C4-2B (cell line): ENCODE measurements around the gene HSPA9.

Experiments used
- H3K27ac ChIP-seq: fragments of 450-650 bp; 2 replicates; pipeline ENCODE4 v1.5.1; 2017
- ZFX ChIP-seq: fragments of 450-650 bp; IDR thresholded peaks from 2 replicates; pipeline ENCODE4 v1.6.1; 2017
- TF ChIP-seq, protein P1 (sequence below): fragments of 450-650 bp; conservative IDR thresholded peaks from 2 replicates; pipeline ENCODE4 v1.5.1; 2017; ENCODE audit warnings: mild to moderate bottlenecking

Gene HSPA9

GRCh38 chr5:138544181-138545134, 30.7 kb downstream of the HSPA9 start:
- H3K27ac ChIP-seq, result peak overlapping the region; percentile 96
- TF ChIP-seq, protein P1, sequence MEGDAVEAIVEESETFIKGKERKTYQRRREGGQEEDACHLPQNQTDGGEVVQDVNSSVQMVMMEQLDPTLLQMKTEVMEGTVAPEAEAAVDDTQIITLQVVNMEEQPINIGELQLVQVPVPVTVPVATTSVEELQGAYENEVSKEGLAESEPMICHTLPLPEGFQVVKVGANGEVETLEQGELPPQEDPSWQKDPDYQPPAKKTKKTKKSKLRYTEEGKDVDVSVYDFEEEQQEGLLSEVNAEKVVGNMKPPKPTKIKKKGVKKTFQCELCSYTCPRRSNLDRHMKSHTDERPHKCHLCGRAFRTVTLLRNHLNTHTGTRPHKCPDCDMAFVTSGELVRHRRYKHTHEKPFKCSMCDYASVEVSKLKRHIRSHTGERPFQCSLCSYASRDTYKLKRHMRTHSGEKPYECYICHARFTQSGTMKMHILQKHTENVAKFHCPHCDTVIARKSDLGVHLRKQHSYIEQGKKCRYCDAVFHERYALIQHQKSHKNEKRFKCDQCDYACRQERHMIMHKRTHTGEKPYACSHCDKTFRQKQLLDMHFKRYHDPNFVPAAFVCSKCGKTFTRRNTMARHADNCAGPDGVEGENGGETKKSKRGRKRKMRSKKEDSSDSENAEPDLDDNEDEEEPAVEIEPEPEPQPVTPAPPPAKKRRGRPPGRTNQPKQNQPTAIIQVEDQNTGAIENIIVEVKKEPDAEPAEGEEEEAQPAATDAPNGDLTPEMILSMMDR, result no peak
- TF ChIP-seq ZFX, result no peak

- peak overlapping the region; percentile 96 for H3K27ac ChIP-seq
- TF ChIP-seq, protein P1, result no peak
- no peak for TF ChIP-seq ZFX
Measured at GRCh38 chr5:138543730-138544104, 31.5 kb downstream of the HSPA9 start.

DNA sequence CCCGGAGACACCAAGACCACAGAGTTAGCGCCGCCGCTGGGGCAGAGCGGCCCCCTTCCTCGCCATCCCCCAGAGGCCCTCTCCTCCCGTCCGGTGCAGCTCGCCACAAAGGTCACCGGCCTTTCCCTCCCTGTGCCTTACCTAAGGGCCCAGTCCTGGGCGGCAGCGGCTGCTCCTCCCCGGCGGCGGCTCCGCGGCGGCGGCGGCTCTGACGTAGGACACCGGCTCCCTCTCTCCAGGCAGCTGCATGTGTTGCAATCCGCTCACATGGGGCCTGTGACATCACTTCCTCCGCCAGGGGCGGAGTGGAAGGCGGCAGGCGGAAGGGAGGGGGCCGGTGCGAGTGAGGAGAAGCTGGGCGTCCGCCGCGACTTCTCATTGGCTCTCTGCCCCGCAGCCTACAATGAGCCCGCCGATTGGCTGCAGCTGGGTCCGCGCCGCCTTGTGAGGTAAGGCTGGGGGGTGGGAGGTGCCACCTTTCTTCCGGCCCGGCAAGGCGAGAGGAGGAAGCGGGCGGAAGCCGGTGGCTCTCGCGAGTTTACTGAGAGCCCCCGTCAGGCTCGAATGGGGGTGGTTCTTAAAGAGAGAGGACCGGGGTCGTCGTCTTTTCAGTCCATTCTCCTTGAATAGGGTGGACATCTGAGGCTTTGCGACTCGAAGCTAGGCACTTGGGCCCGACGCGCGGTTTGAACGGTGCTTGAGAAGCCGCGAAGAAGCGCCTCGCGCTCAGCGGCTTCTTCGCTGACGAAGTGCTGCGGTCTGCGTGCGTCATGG, 32.1 kb downstream of the HSPA9 start, which contains the start of gene ETF1:
Gene ETF1 (minus strand): TSS at position 281 of the 774 bp plus-strand sequence. CDS start 318 bp downstream, outside the sequence.
- peak within 1 kb of the TSS; percentile 96 for H3K27ac ChIP-seq
- TF ChIP-seq, protein P1, result no peak
- TF ChIP-seq ZFX, result peak; percentile 64

DNA sequence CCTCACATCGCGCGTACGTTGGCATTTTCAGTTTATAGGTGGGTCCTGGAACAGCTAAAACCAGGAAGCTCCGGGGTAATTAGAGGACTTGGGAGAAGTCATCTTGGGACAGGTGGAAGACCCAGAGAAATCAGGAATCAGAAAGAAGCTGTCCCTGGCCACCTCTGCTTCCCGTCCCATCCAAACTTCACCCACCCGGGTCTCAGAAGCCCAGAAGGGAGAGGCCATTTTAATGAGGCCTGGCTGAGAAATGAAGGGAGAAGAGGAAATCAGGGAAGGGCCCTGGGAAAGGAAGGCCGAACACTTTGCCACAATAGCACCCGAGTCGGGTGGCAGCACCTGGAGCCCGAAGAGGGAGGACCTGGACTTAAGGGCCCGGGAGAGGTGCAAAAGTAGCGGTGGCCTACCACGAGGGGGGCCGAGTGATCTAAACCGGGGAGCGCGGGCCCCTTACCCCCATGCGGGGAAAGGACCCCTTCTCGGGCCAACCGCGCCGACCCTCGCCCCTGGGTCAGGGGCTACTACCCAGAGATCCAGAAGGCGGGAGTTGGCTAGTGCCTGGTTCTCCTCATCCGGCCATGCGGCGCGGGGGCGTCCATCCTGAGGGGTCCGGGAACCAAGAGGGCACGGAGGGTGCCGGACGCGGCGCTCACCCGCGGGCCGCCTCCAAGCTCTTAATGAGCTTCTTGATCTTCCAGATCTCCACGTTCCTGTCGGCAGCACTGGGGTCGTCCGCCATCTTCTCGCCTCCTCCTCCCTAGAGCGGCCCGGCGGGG, 32.8 kb downstream of the HSPA9 start:
- peak overlapping the region; percentile 96 for H3K27ac ChIP-seq
- peak; percentile 76 for TF ChIP-seq ZFX
- TF ChIP-seq, protein P1, result no peak

- no peak for TF ChIP-seq ZFX
- H3K27ac ChIP-seq, result peak overlapping the region; percentile 96
Measured at GRCh38 chr5:138541511-138542179, 33.6 kb downstream of the HSPA9 start.

- no peak overlapping the region for H3K27ac ChIP-seq
- TF ChIP-seq, protein P1, result no peak
- no peak for TF ChIP-seq ZFX
Measured at GRCh38 chr5:138539791-138540190, 35.4 kb downstream of the HSPA9 start.

- no peak for TF ChIP-seq ZFX
- TF ChIP-seq, protein P1, result no peak
- no peak overlapping the region for H3K27ac ChIP-seq
Measured at GRCh38 chr5:138538943-138539627, 36.1 kb downstream of the HSPA9 start.
